ENCODE results near the gene UGT8. TPM values are rescaled to one million over a fixed set of nuclear protein-coding genes. Genes with fewer than 3 reads are reported as not detected.

The UGT8 gene
- total RNA-seq, 1 experiment from 2014 or later: 1.2 TPM

DNA sequence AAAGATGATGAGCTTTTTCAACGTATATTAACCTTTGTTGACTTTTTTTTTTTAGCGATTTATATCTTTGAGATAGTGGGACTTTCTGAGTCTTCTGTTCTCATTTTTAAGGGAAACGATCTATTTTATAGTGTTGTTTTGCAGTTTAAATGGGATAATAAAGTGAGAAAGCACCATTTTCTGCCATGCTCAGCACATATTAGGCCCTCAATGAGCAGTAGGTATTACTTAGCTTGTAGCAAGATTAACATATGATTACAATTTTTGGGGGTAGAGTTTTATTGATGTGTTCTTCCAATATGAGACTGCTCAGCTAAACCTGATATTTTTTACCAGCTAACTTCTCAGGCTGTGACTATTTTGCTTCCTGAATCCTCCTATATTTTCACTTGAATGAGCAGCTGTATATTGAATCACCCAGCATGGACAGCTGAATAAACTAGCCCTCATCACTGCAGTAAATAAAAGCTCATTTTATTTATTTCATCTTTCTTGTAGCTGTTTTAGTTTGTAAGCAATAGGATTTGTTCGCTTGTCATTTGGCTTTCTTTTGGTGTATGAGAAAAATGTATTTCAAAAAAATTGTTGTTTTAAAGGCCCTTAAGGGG lies 43.7 kb downstream of the UGT8 start:
- TF ChIP-seq CTCF (conservative IDR thresholded peaks at IDR 0.05; ENCODE audit: low read depth, low read length): no peak
- TF ChIP-seq EZH2 (IDR thresholded peaks at IDR 0.05; ENCODE audit: borderline replicate concordance, low read depth, low read length, poor library complexity, severe bottlenecking): no peak
- no peaks in the 10 kb centered on the region for H3K36me3 ChIP-seq (ENCODE audit: insufficient read depth, low read length, poor library complexity, severe bottlenecking)
- no peaks in the 10 kb centered on the region for H3K4me1 ChIP-seq (ENCODE audit: insufficient read depth, low read length, poor library complexity, severe bottlenecking)
- no peaks in the 10 kb centered on the region for H3K9me3 ChIP-seq (ENCODE audit: low read depth, low read length, poor library complexity, severe bottlenecking)
- no TSS peak for BruUV-seq (replicated peaks)
- no peaks in the 10 kb centered on the region for H3K27me3 ChIP-seq (replicated peaks; ENCODE audit: insufficient read depth, low read depth, low read length, poor library complexity)
- intact Hi-C loops (cut with micrococcal nuclease; ENCODE audit: unreplicated experiment): no loop called here
- no peak overlapping the region for H3K27ac ChIP-seq (ENCODE audit: low read depth, low read length, poor library complexity, severe bottlenecking)
- ChIA-PET CTCF (interaction anchor here (0.7 kb wide), 1 partner anchor 21 kb away, joined by 3 read pairs; no protein-coding TSS in a partner anchor), POLR2A (ENCODE audit: low non-redundant PET) (no interaction called here)
- H3K4me3 ChIP-seq (ENCODE audit: low read depth, low read length, poor library complexity, severe bottlenecking): no peak overlapping the region
- DNase-seq (ENCODE audit: low spot score): no peak

DNA sequence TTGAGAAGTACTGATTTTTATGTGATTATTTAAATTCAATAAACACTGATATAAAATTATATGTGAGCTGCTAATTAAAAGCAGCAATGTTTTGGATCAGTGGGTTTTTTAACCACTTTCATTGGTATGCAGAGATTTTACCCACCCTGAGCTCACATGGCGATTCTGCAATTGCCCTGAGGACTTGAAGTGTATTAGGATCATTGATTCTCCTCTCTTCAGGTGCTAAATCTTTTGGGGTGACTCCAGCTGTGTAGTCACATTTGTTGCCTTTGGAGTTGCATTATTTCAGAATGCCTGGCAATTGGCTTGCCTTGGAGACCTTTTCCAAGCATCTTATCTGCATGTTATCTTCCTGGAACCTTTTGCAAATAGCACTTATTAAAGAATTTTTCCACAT lies 51.3 kb downstream of the UGT8 start:
- Histone ChIP-seq H3K27ac (ENCODE audit: low read depth, low read length, poor library complexity, severe bottlenecking) (no peak overlapping the region), H3K4me1 (ENCODE audit: insufficient read depth, low read length, poor library complexity, severe bottlenecking) (no peaks in the 10 kb centered on the region), H3K27me3 (replicated peaks; ENCODE audit: insufficient read depth, low read depth, low read length, poor library complexity) (no peaks in the 10 kb centered on the region), H3K36me3 (ENCODE audit: insufficient read depth, low read length, poor library complexity, severe bottlenecking) (no peaks in the 10 kb centered on the region), H3K4me3 (ENCODE audit: low read depth, low read length, poor library complexity, severe bottlenecking) (no peak overlapping the region), H3K9me3 (ENCODE audit: low read depth, low read length, poor library complexity, severe bottlenecking) (no peaks in the 10 kb centered on the region)
- CTCF ChIA-PET: no interaction called here
- POLR2A ChIA-PET (ENCODE audit: low non-redundant PET): no interaction called here
- intact Hi-C loops (cut with micrococcal nuclease; ENCODE audit: unreplicated experiment): no loop called here
- no peak for TF ChIP-seq EZH2 (IDR thresholded peaks at IDR 0.05; ENCODE audit: borderline replicate concordance, low read depth, low read length, poor library complexity, severe bottlenecking)
- TF ChIP-seq CTCF (conservative IDR thresholded peaks at IDR 0.05; ENCODE audit: low read depth, low read length): no peak
- no TSS peak for BruUV-seq (replicated peaks)
- no peak for DNase-seq (ENCODE audit: low spot score)

- Histone ChIP-seq H3K9me3 (ENCODE audit: low read depth, low read length, poor library complexity, severe bottlenecking) (no peaks in the 10 kb centered on the region), H3K4me1 (ENCODE audit: insufficient read depth, low read length, poor library complexity, severe bottlenecking) (no peaks in the 10 kb centered on the region), H3K27me3 (replicated peaks; ENCODE audit: insufficient read depth, low read depth, low read length, poor library complexity) (no peaks in the 10 kb centered on the region), H3K27ac (ENCODE audit: low read depth, low read length, poor library complexity, severe bottlenecking) (no peak overlapping the region), H3K36me3 (ENCODE audit: insufficient read depth, low read length, poor library complexity, severe bottlenecking) (no peaks in the 10 kb centered on the region), H3K4me3 (ENCODE audit: low read depth, low read length, poor library complexity, severe bottlenecking) (no peak overlapping the region)
- DNase-seq (ENCODE audit: low spot score): no peak
- POLR2A ChIA-PET (ENCODE audit: low non-redundant PET): no interaction called here
- BruUV-seq (replicated peaks): no TSS peak
- CTCF ChIA-PET: no interaction called here
- TF ChIP-seq CTCF (conservative IDR thresholded peaks at IDR 0.05; ENCODE audit: low read depth, low read length): no peak
- TF ChIP-seq EZH2 (IDR thresholded peaks at IDR 0.05; ENCODE audit: borderline replicate concordance, low read depth, low read length, poor library complexity, severe bottlenecking): no peak
- intact Hi-C loops (cut with micrococcal nuclease; ENCODE audit: unreplicated experiment): no loop called here
Measured at GRCh38 chr4:114653675-114654074, 55.1 kb downstream of the UGT8 start.
